Lower lobe of right lung (tissue), 2 donors: Measurements from ENCODE around the gene TCAIM. TPM values are rescaled to one million over a fixed set of nuclear protein-coding genes. Genes with fewer than 3 reads are reported as not detected.

ENCODE experiments used
- ATAC-seq, 2 donors: fragments of 200-7000 bp; cut with Tn5 transposase; one replicate each; pipeline ENCODE4 v1.9.1; 2020 to 2022; ENCODE audit warnings: mild to moderate bottlenecking in 2 of 2, moderate library complexity in 2 of 2
- DNase-seq: peaks from one replicate; pipeline ENCODE4 v3.0.0-alpha.2; 2020
- H3K27ac ChIP-seq: fragments of 200-600 bp; one replicate; pipeline ENCODE4 v1.8.0; 2022
- H3K27me3 ChIP-seq: fragments of 200-600 bp; one replicate; pipeline ENCODE4 v1.8.0; 2022; ENCODE audit warnings: low read depth
- H3K36me3 ChIP-seq: fragments of 200-600 bp; one replicate; pipeline ENCODE4 v1.8.0; 2022; ENCODE audit warnings: mild to moderate bottlenecking
- H3K4me1 ChIP-seq: fragments of 200-600 bp; one replicate; pipeline ENCODE4 v1.8.0; 2022
- H3K4me3 ChIP-seq: fragments of 200-600 bp; one replicate; pipeline ENCODE4 v1.8.0; 2022; ENCODE audit warnings: mild to moderate bottlenecking
- H3K9me3 ChIP-seq: fragments of 200-600 bp; one replicate; pipeline ENCODE4 v1.8.0; 2022
- CTCF ChIP-seq: fragments of 200-600 bp; IDR thresholded peaks from one replicate; pipeline ENCODE4 v1.8.0; 2022; ENCODE audit warnings: antibody characterized with exemption, mild to moderate bottlenecking
- intact Hi-C: fragments of 100-400 bp; cut with DNase I; formaldehyde crosslinking; loops from one replicate; pipeline ENCODE4 v1.11.0; 2022
- total RNA-seq: library from RNA; stranded (reverse); fragmentation: NEBNext Ultra II Directional; extraction: Animal tissue kit (Norgen Biotek cat#: 25700); gene quantifications from one replicate; pipeline ENCODE4 v1.2.1, GENCODE V29; 2021
- donor health status: DM: no; HTN: yes; CAD: no; lungs with severe emphysema.

TCAIM gene
- total RNA-seq, 1 donor from 2014 or later: 33.5 TPM

DNA sequence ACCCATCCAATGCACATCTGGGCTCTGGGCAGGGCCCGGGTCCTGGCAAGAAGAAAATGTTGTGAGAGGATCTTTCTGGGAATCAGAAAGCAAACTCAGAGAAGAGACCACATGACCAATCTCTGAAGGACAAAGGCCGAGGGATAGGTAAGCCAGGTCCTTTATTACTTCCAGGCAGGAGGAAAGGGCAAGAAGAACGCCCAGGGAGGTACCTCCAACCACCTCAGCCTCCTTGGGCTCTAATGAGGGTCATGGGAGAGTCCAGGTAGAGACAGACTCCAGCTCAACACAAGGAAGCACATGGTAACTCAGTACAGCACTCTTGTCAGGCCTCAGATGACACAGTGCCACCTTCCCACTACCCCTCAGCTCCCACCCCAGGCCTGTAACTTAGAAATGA is 112.9 kb downstream of the TCAIM start:
- no peak for TF ChIP-seq CTCF
- Histone ChIP-seq H3K4me3 (no peak overlapping the region), H3K27me3 (no peaks in the 10 kb centered on the region), H3K36me3 (peaks cover 98% of the 10 kb centered on the region), H3K27ac (no peak overlapping the region), H3K9me3 (no peaks in the 10 kb centered on the region), H3K4me1 (no peaks in the 10 kb centered on the region)
- ATAC-seq: no peak
- intact Hi-C loops: no loop called here
- DNase-seq: no peak

GRCh38 chr3:44454258-44454657 is 115.7 kb downstream of the TCAIM start:
- no peak overlapping the region for H3K4me3 ChIP-seq
- ATAC-seq (no peak), DNase-seq (no peak)
- H3K9me3 ChIP-seq: no peaks in the 10 kb centered on the region
- no peaks in the 10 kb centered on the region for H3K4me1 ChIP-seq
- H3K27ac ChIP-seq: no peak overlapping the region
- intact Hi-C loops: no loop called here
- no peaks in the 10 kb centered on the region for H3K27me3 ChIP-seq
- H3K36me3 ChIP-seq: peaks cover 88% of the 10 kb centered on the region
- no peak for TF ChIP-seq CTCF

GRCh38 chr3:44455318-44455717 is 116.8 kb downstream of the TCAIM start:
- Histone ChIP-seq H3K27me3 (no peaks in the 10 kb centered on the region), H3K9me3 (peaks cover 7% of the 10 kb centered on the region), H3K4me1 (no peaks in the 10 kb centered on the region), H3K4me3 (no peak overlapping the region), H3K36me3 (peaks cover 78% of the 10 kb centered on the region), H3K27ac (no peak overlapping the region)
- intact Hi-C loops: no loop called here
- ATAC-seq (no peak), DNase-seq (no peak)
- TF ChIP-seq CTCF: no peak

Other genes with a start within 250 kb of the TCAIM start
- not detected for gene TOPAZ1, start 96.9 kb upstream of the TCAIM start, total RNA-seq
- gene ZNF445, start 138.9 kb downstream of the TCAIM start, total RNA-seq: 21.1 TPM
- gene ZKSCAN7, start 216.4 kb downstream of the TCAIM start, total RNA-seq: 3.9 TPM
- gene ZNF660, start 246.2 kb downstream of the TCAIM start, total RNA-seq: 2.7 TPM